Neutrophil (primary cell): ENCODE measurements around the gene KRTAP22-2.

Source experiments
- H3K27ac ChIP-seq: fragments of 200-600 bp; sonication (generic); 2 replicates; pipeline ENCODE4 v1.5.1; 2016; ENCODE audit warnings: mild to moderate bottlenecking, moderate library complexity
- H3K27me3 ChIP-seq: fragments of 200-600 bp; sonication (generic); 2 replicates; pipeline ENCODE4 v1.6.0; 2016; ENCODE audit warnings: mild to moderate bottlenecking
- H3K36me3 ChIP-seq: fragments of 200-600 bp; sonication (generic); 2 replicates; pipeline ENCODE4 v1.5.1; 2017
- H3K4me1 ChIP-seq, 2 experiments: fragments of 200-600 bp in 1 of 2; sonication (generic) in 1 of 2; 1 replicate in 1 of 2; 2 replicates in 1 of 2; pipeline versions ENCODE4 v1.5.1 to v1.6.1; 2013 to 2016; ENCODE audit warnings: low read depth in 1 of 2, low read length in 1 of 2, mild to moderate bottlenecking in 1 of 2, moderate library complexity in 1 of 2; ENCODE audit not compliant: control insufficient read depth in 1 of 2, insufficient read depth in 1 of 2
- H3K4me3 ChIP-seq, 2 experiments: fragments of 200-600 bp in 1 of 2; sonication (generic) in 1 of 2; 1 replicate in 1 of 2; 2 replicates in 1 of 2; pipeline ENCODE4 v1.5.1; 2013 to 2016; ENCODE audit warnings: low read depth in 1 of 2, low read length in 1 of 2, mild to moderate bottlenecking in 1 of 2, moderate library complexity in 1 of 2
- H3K9me3 ChIP-seq: fragments of 200-600 bp; sonication (generic); 2 replicates; pipeline ENCODE4 v1.5.1; 2016
- TF ChIP-seq, protein P1 (sequence below): fragments of 200-600 bp; sonication (generic); IDR thresholded peaks from 2 replicates; pipeline ENCODE4 v1.5.1; 2016; ENCODE audit warnings: antibody characterized with exemption

KRTAP22-2 gene

DNA sequence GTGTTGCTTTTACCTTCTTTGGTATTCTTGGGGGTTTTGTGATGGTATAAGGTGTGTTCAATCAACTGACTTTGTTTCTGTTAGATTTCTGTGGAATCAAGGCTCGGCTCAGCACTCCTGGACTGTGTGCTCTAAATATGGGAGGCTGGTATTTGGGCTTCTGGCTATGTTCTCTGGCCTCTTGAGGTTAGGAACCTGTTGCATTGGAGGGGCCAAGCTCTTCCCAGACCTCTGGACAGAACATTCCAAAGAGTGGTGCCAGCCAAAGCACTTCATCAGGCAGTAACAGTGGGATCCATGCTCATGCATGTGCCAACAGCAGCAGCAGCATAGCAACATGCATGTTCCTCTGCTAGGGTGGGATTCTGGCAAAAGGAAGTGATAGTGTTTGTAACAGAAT lies 37.4 kb downstream of the KRTAP22-2 start:
- TF ChIP-seq, protein P1, sequence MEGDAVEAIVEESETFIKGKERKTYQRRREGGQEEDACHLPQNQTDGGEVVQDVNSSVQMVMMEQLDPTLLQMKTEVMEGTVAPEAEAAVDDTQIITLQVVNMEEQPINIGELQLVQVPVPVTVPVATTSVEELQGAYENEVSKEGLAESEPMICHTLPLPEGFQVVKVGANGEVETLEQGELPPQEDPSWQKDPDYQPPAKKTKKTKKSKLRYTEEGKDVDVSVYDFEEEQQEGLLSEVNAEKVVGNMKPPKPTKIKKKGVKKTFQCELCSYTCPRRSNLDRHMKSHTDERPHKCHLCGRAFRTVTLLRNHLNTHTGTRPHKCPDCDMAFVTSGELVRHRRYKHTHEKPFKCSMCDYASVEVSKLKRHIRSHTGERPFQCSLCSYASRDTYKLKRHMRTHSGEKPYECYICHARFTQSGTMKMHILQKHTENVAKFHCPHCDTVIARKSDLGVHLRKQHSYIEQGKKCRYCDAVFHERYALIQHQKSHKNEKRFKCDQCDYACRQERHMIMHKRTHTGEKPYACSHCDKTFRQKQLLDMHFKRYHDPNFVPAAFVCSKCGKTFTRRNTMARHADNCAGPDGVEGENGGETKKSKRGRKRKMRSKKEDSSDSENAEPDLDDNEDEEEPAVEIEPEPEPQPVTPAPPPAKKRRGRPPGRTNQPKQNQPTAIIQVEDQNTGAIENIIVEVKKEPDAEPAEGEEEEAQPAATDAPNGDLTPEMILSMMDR, result no peak
- Histone ChIP-seq H3K36me3 (no peaks in the 10 kb centered on the region), H3K4me1 (no peaks in the 10 kb centered on the region), H3K27me3 (no peaks in the 10 kb centered on the region), H3K9me3 (no peaks in the 10 kb centered on the region), H3K4me3 (no peak overlapping the region), H3K27ac (no peak overlapping the region)

GRCh38 chr21:30541764-30542163 lies 48.4 kb downstream of the KRTAP22-2 start, which contains the start of gene KRTAP19-6:
Gene KRTAP19-6 (minus strand): TSS chr21:30541864. CDS start chr21:30541833, 31 bp downstream.
- Histone ChIP-seq H3K27me3 (no peaks in the 10 kb centered on the region), H3K4me1 (no peaks in the 10 kb centered on the region), H3K27ac (no peak within 1 kb of the TSS), H3K4me3 (no peak within 1 kb of the TSS), H3K36me3 (no peaks in the 10 kb centered on the region), H3K9me3 (no peaks in the 10 kb centered on the region)
- TF ChIP-seq, protein P1, result no peak
